Measurements from ENCODE around the gene NGRN.

- TF ChIP-seq CTCF (IDR thresholded peaks at IDR 0.05) = no peak
- TF ChIP-seq ZFX (IDR thresholded peaks at IDR 0.05; ENCODE audit: borderline replicate concordance) = no peak
These were observed 42.9 kb upstream of the NGRN start for GRCh38 chr15:90222547-90222946.
